ENCODE measurements around the gene AFAP1L1. TPM values are rescaled to one million over a fixed set of nuclear protein-coding genes. Genes with fewer than 3 reads are reported as not detected.

AFAP1L1 gene
- total RNA-seq, 1 experiment from 2014 or later: 19.6 TPM

DNA sequence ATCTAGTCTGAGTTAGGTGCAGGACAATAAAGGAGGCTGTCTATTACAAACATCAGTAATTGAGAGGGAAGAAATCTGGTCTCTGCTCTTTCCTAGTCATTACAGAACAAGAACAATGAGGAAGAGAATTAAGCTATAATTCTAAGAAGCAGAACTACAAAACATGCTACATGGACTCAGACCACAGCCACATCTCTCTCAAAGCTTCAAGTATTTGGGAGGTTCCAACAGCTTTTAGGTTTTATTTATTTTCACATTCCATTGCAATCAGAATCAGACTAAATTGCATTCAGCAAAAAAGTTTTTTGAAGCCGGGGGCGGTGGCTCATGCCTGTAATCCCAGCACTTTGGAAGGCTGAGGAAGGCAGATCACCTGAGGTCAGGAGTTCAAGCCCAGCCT lies 72.5 kb downstream of the AFAP1L1 start:
- H3K79me2 ChIP-seq (ENCODE audit: low read length): peaks cover 37% of the 10 kb centered on the region
- peak overlapping the region; percentile 81 for H3K4me3 ChIP-seq (ENCODE audit: low read length)
- DNase-seq (no peak), ATAC-seq (no peak)
- H3K4me1 ChIP-seq (ENCODE audit: insufficient read depth, low read length): peaks cover 22% of the 10 kb centered on the region
- no peaks in the 10 kb centered on the region for H3K27me3 ChIP-seq (ENCODE audit: low read length)
- H3K36me3 ChIP-seq (ENCODE audit: low read depth, low read length): peaks cover 21% of the 10 kb centered on the region
- H3K9me3 ChIP-seq (ENCODE audit: low read length): no peaks in the 10 kb centered on the region
- H3F3A ChIP-seq (ENCODE audit: low read length, unreplicated experiment): no peaks in the 10 kb centered on the region
- POLR2A ChIA-PET (ENCODE audit: unreplicated experiment): interaction anchor here (0.5 to 0.6 kb wide), 2 partner anchors 140 to 158 kb away, joined by 4 to 6 read pairs; no protein-coding TSS in a partner anchor
- BruUV-seq (replicated peaks): no TSS peak
- no peaks in the 10 kb centered on the region for H3K9me2 ChIP-seq (replicated peaks; ENCODE audit: low read length)
- intact Hi-C loops (cut with micrococcal nuclease): no loop called here
- H3K9ac ChIP-seq (ENCODE audit: low read length): peak overlapping the region; percentile 92; the same call in 1 of the 2 replicates
- TF ChIP-seq EZH2phosphoT487 (IDR thresholded peaks at IDR 0.05; ENCODE audit: borderline replicate concordance, low read length) (no peak), EZH2 (IDR thresholded peaks at IDR 0.05; ENCODE audit: low read length, unreplicated experiment) (no peak)
- TF ChIP-seq, protein P1, sequence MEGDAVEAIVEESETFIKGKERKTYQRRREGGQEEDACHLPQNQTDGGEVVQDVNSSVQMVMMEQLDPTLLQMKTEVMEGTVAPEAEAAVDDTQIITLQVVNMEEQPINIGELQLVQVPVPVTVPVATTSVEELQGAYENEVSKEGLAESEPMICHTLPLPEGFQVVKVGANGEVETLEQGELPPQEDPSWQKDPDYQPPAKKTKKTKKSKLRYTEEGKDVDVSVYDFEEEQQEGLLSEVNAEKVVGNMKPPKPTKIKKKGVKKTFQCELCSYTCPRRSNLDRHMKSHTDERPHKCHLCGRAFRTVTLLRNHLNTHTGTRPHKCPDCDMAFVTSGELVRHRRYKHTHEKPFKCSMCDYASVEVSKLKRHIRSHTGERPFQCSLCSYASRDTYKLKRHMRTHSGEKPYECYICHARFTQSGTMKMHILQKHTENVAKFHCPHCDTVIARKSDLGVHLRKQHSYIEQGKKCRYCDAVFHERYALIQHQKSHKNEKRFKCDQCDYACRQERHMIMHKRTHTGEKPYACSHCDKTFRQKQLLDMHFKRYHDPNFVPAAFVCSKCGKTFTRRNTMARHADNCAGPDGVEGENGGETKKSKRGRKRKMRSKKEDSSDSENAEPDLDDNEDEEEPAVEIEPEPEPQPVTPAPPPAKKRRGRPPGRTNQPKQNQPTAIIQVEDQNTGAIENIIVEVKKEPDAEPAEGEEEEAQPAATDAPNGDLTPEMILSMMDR (conservative IDR thresholded peaks at IDR 0.05; ENCODE audit: low read depth, low read length): no peak
- peaks cover 13% of the 10 kb centered on the region for H4K20me1 ChIP-seq (ENCODE audit: low read length)
- peak overlapping the region; percentile 86 for H3K4me2 ChIP-seq (ENCODE audit: low read length)
- H2AFZ ChIP-seq (ENCODE audit: low read length): no peak overlapping the region
- CTCF ChIA-PET: no interaction called here
- no peak overlapping the region for H3K27ac ChIP-seq (ENCODE audit: low read length)

DNA sequence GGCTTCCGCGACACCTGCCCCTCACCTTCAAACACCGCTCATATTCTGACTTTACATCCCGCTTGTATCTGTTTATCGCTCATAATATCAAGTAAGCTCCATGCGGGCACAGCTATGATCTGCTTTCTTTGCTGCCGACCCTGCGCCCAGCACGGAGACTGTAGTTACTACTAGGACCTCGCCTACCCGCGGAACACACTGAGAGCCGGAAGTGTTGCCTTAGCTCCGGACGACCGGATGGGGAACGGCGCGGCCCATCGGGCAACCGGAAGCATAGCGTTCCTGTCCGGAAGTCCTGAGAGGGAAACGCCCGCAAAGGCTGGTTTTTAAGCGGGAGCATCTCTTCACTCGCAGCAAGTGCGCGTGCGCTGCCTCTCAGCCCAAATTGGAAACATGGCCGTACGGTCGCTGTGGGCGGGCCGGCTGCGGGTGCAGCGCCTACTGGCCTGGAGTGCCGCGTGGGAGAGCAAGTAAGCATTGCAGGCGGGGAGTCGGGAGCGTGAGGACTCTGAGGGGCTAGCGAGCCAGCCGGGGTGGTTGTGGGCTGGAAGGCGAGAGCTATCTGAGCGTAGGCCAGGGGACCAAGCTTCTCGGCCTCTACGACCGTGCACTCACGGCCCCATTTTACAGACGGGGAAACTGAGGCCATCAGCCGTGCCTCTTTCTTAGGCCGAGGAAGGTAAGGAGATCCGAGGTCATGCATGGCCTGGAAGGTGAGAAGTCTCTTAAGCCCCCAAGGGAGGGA lies 73.7 kb downstream of the AFAP1L1 start, which contains the start of gene GRPEL2:
Gene GRPEL2 (plus strand): TSS at position 353 of the 745 bp plus-strand sequence. CDS start 41 bp downstream, at position 394.
- H3K9me3 ChIP-seq (ENCODE audit: low read length): no peaks in the 10 kb centered on the region
- ATAC-seq (peak; percentile 97), DNase-seq (peak; percentile 100)
- peaks cover 49% of the 10 kb centered on the region for H3K79me2 ChIP-seq (ENCODE audit: low read length)
- H3K4me1 ChIP-seq (ENCODE audit: insufficient read depth, low read length): peaks cover 22% of the 10 kb centered on the region
- no peaks in the 10 kb centered on the region for H3K27me3 ChIP-seq (ENCODE audit: low read length)
- H3K9me2 ChIP-seq (replicated peaks; ENCODE audit: low read length): no peaks in the 10 kb centered on the region
- H3K36me3 ChIP-seq (ENCODE audit: low read depth, low read length): peaks cover 33% of the 10 kb centered on the region
- no peaks in the 10 kb centered on the region for H3F3A ChIP-seq (ENCODE audit: low read length, unreplicated experiment)
- peaks cover 13% of the 10 kb centered on the region for H4K20me1 ChIP-seq (ENCODE audit: low read length)
- H3K9ac ChIP-seq (ENCODE audit: low read length): peak within 1 kb of the TSS; percentile 92
- TSS peak; percentile 56 for BruUV-seq (replicated peaks)
- peak within 1 kb of the TSS; percentile 81 for H3K4me3 ChIP-seq (ENCODE audit: low read length)
- H2AFZ ChIP-seq (ENCODE audit: low read length): peak within 1 kb of the TSS; percentile 93
- ChIA-PET POLR2A (ENCODE audit: unreplicated experiment) (interaction anchor here (0.5 to 1.3 kb wide), 7 partner anchors 11 to 713 kb away, joined by 3 to 15 read pairs (median 5); partner anchors contain the start of gene PCYOX1L), CTCF (interaction anchor here (0.8 to 1.0 kb wide), 4 partner anchors 12 to 31 kb away, joined by 3 to 4 read pairs (median 4); partner anchors contain the start of gene PCYOX1L)
- H3K27ac ChIP-seq (ENCODE audit: low read length): peak within 1 kb of the TSS; percentile 42
- H3K4me2 ChIP-seq (ENCODE audit: low read length): peak within 1 kb of the TSS; percentile 86
- intact Hi-C loops (cut with micrococcal nuclease): loop anchor here (1.0 to 5.0 kb wide), 2 partner anchors 12 to 203 kb away; partner anchors contain the start of gene ABLIM3
- TF ChIP-seq, protein P1 (conservative IDR thresholded peaks at IDR 0.05; ENCODE audit: low read depth, low read length): no peak
- no peak for TF ChIP-seq EZH2phosphoT487 (IDR thresholded peaks at IDR 0.05; ENCODE audit: borderline replicate concordance, low read length)
